Measurements from ENCODE around the gene ADAMTSL5. TPM values are rescaled to one million over a fixed set of nuclear protein-coding genes. Genes with fewer than 3 reads are reported as not detected.

The ADAMTSL5 gene
- total and polyA plus RNA-seq, 2 of the 13 experiments (the other 11 are each of a cell fraction or from before 2014, with no cell fraction given), result 0.60 to 2.7 TPM

- TF ChIP-seq ZBTB49 (CRISPR knock-in tag; IDR thresholded peaks at IDR 0.05; ENCODE audit: borderline replicate concordance) (no peak), GMEB2 (CRISPR knock-in tag; IDR thresholded peaks at IDR 0.05; ENCODE audit: low read depth) (no peak), PTBP1 (IDR thresholded peaks at IDR 0.05; ENCODE audit: low read depth, low read length, poor library complexity, severe bottlenecking) (no peak), FOXK1 (CRISPR knock-in tag; IDR thresholded peaks at IDR 0.05; ENCODE audit: borderline replicate concordance, low read depth) (no peak), NFE2L1 (CRISPR knock-in tag; IDR thresholded peaks at IDR 0.05; ENCODE audit: borderline replicate concordance) (no peak), AGO2 (optimal IDR thresholded peaks at IDR 0.05; ENCODE audit: low read depth, low read length) (peak; percentile 14), KIAA2018 (CRISPR knock-in tag; IDR thresholded peaks at IDR 0.05; ENCODE audit: borderline replicate concordance) (no peak), ZNF556 (CRISPR knock-in tag; IDR thresholded peaks at IDR 0.05; ENCODE audit: borderline replicate concordance) (no peak), ZNF850 (CRISPR knock-in tag; conservative IDR thresholded peaks at IDR 0.05) (no peak), MYPOP (CRISPR knock-in tag; IDR thresholded peaks at IDR 0.05) (no peak), TEAD2 (CRISPR knock-in tag; IDR thresholded peaks at IDR 0.05) (no peak)
Observed at GRCh38 chr19:1503089-1503924, 9.5 kb downstream of the ADAMTSL5 start (continued).

Measured in HepG2 (cell line).